HL-60/S4 treated with phorbol 12-myristate 13-acetate at 8.2 ng/mL for 4 days and 3 days (cell line): ENCODE measurements around the gene UBE2O.

Experiments used
- in situ Hi-C: fragments of 300-500 bp; cut with MboI; formaldehyde crosslinking; loops from 2 replicates; pipeline ENCODE4 v1.15.0; 2022; ENCODE audit warnings: low sequenced_read_pairs

UBE2O gene

GRCh38 chr17:76452660-76453430, at the start of gene UBE2O:
TSS of gene UBE2O (minus strand) at chr17:76453152. CDS start at chr17:76453141, 11 bp downstream.
- in situ Hi-C loops: no loop called here

DNA sequence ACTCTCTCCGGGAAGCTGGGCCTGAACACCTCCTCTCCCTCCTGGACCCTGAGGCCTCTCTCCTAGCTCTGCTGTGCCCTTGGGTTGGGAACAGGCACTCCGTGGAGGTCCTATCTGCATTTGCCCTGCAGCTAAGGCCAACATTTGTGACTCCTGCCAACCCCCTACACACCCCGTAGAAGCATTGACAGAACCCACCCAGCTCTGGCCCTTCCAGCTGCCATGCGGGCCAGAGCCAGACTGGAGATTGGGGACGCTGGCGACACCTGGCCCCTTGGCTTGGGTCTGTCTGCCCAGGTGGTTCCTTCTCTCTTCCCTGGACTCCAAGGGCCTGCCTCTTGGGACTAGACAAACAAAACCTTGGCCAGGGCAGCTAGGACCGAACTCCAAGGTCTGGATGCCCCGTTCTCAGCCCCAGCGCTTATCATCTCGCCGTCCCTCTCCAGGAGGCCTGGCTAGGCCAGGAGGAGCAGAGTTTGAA, 48.9 kb upstream of the UBE2O start:
- in situ Hi-C loops: no loop called here

- in situ Hi-C loops: no loop called here
Observed at GRCh38 chr17:76501018-76501826, 48.3 kb upstream of the UBE2O start, which contains the start of gene RHBDF2. TSS of gene RHBDF2 (minus strand) at chr17:76501423. CDS start at chr17:76481524, 19,899 bp downstream.

- in situ Hi-C loops: no loop called here
Observed at GRCh38 chr17:76500747-76501017, 47.7 kb upstream of the UBE2O start.

- in situ Hi-C loops: no loop called here
Observed at GRCh38 chr17:76500074-76500746, 47.3 kb upstream of the UBE2O start.

GRCh38 chr17:76499267-76499667, 46.3 kb upstream of the UBE2O start:
- in situ Hi-C loops: no loop called here

DNA sequence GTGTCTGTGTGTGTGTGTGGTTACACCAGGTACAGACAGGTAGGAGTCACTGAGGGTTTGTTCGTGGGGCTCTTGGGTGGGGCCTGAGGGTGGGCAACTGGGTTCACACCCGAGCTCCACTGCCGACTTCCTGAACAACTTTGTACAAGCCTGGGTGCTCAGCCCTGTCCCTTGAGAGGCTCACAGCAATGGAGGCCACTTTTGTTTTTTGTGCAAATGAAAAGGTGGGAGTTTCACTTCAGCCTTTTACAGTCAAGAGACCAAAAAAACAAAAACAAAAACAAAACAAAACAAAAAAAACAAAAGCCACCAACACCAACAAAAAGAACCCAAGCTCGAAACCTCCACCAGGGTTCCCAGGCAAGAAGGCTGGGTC, 45.9 kb upstream of the UBE2O start:
- in situ Hi-C loops: no loop called here

DNA sequence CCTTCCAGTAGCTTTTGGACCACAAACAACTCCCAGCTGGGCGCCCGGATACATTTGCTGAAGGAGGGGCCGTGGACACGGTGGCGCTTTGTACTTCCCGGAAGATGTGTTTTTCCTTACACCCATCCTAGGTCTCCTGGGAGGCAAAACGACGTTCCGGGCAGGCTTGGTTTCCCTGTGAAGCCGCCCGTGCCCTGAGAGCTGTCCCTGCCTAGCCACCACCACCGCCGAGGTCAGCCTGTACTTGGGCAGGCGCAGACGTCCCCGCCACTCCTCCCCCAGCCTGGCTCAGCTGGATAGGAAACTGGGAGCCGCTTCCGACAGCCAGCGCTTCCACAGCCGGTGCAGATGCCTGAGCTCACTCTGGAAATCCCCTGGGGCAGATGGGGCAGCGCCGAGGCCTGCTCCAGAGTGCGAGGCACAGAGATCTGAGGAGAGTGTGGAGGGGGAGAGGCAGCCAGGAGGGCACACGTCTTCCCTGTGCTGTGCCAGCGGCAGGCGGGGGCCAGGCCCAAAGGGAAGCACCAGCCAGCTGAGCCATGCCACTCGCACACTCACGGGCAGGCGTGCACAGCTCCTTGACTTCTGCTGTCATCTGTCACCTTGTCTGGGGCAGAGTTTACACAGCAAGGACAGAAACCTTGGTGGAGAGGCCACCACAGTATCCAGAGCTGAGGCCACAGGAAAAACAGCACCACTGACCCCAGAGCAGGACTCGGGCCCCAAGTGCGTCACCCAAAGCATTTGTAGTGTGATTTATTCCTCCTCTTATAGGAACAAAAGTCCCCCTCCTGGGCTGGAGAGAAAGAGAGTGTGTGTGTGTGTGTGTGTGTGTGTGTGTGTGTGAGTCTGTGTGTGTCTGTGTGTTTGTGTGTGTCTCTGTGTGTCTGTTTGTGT, 45.3 kb upstream of the UBE2O start:
- in situ Hi-C loops: no loop called here

DNA sequence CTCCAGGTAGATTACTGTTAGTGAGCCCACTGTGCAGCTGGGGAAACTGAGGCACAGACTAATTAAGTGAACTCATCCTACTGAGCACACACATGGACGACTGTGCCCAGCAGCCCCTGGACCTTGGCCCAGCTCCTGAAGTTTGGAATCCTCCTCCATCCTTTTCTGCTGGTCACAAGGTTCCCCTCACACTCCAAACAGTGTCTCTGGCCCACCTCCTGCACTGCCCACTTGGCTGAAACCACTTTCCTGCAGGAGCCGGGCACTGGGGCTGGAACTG, 44.7 kb upstream of the UBE2O start:
- in situ Hi-C loops: no loop called here

- in situ Hi-C loops: no loop called here
Observed at GRCh38 chr17:76496464-76496863, 43.5 kb upstream of the UBE2O start.

DNA sequence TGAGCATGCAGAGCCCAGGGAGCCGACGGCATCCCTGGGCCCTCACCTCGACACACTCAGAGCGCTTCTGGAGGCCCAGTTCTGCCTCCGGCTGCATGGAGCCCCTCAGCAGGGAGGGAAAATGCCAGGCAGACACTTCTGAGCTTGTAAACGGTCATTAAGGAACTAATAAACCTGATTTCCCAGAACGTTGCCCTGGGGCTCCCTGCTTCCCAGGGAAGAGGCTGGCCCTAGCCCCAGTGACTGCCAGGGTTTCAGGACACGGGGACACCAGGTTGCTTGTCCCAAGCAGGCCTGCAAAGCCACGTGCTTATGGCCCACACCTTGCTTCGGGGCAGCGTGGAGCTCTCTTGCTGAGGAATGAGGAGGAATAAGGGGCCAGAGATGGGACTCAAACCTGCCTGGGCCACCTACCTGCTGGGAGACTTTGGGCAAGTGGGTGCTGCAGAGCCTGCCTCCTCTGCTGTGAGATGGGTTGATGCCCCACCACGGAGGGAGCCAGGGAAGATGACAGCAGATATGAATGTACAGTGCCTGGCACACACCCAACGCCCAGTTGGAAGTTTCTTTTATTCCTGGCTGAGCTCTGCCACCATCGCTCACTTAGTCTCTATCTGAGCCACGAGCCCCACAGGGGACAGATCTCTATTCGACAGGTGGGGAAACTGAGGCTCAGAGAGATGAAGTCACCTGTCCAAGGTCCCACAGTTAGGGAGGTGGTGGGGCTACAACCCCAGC, 42.9 kb upstream of the UBE2O start:
- in situ Hi-C loops: no loop called here

GRCh38 chr17:76493505-76494167, 40.7 kb upstream of the UBE2O start:
- in situ Hi-C loops: no loop called here

DNA sequence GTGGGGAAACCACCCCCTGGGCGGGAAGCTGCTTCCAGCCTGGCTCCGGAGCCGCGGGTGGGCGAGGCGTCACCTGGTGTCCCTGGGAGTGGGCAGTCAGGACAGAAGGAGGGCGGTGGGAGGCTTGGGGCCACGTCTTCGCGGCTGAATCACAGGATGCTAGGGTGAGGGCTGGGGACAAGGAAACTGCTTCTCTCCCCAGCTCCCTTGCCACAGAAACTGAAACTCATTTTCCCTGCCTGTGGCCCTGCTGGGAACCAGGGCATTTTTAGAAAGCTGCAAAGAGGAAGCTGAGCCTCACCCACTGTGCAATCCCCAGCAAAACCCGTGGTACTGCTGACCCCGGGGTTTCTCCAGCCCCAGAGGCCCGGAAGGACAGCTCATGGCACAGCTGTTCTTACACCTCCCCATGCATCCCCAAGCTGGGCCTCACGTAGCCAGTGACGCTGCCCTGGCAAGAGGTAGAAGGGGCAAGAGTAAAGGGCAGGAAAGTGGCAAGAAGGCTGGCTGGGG, 40.1 kb upstream of the UBE2O start:
- in situ Hi-C loops: no loop called here

DNA sequence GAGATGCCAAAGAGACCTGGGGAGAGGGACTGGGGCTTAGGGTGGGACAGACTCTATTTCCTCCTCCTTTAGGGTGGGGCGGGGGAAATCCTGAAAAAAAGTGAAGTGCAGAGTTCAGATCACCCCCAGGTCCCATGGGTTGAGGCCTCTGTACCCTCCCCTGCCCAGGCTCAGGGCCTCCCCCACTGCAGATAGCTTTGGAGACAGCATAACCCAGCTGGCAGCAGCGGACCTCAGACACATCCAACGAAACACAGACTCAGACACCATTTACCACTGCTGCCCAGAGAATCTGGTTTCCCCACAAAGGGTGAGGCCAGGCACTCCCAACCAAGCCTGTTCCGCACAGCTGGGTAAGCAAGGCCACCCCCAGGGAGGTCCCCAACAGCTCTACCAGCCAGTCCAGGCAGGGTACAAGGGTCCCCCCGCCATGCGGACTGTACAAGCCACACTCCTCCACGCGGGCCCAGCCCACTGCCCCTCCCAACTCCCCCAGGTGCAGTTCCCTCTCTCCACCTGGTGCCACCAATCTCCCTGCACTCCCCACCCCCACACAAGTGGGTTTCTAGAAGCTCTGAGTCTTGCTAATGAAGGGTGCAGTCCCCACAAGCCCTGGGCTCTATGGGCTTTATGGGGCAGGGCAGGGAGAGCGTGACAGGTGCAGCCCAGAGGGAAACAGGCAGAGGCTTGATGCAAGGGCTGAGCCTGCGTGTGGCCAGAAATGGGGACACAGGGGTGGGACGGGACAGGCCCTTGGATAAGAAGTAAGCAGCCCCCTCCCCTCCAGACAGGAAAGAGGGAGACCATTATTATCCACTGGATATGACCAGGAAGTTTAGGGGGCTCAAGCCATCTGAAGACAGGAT, 39.4 kb upstream of the UBE2O start:
- in situ Hi-C loops: no loop called here

DNA sequence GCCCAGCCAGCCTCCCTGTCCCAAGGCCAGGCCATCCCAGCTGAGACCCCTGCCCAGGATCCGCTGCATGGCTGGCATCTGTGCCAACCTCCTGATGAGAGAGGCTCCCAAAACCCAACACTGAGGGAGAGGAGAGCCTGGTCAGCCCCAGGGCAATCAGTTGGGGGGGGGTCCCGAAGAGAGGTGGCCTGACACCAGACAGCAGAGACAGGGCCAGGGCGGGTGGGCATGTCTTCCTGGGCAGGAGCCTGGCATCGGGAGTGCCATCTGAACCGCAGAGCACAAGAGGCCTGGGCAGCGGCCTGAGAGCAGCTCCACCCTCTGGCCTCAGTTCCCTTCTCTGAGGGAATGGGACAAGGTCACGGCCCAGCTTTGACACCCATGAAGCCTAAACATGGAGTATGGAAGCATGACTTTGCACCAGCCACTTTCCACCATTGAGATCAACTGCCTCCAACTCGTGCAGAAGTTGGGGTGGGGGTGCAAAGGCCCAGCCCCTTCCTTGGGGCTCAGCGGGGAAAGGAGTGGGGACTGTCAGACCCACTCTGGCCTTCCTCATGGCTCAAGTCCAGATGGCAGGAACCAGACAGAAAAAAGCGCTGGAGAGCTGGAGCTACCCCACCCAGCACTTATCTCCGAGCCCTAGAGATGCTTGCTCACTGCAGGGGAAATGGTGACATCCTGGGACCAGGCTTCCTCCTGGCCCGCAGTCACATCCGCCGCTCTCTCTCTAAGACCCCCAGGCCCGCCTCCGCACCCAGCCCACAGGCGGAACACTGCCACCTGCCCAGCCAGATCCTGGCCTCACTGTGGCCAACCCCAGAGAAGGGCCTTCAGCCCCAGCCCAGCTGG, 38.5 kb upstream of the UBE2O start:
- in situ Hi-C loops: no loop called here

DNA sequence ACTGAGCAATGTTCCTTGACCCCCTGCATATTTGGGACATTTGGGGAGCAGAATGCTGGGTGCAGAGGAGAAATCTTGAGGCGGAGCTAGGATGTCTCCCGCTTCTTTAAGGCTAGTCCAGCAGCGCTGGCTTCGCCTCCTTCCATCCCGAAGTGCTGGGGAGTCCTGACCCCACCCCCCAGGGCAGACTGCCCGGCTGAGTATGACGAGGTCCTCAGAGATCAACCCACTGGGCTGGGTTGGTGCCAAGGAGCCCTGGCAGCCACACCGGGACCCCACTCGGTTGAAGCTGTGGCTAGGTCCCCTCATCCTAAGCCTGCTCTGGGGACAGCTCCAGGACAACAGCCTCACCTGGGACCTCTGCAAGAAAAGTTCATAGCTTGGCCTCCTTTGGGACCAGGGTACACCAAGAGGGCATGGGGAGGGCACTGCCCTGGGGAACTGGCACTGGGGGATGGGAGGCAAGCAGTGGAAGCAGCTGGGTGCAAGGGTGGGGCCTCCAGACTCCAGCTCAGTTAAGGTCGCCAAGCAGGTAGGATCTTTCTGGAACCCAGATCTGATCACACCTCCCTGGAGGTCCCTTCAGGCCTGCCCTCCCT, 37.3 kb upstream of the UBE2O start:
- in situ Hi-C loops: no loop called here

DNA sequence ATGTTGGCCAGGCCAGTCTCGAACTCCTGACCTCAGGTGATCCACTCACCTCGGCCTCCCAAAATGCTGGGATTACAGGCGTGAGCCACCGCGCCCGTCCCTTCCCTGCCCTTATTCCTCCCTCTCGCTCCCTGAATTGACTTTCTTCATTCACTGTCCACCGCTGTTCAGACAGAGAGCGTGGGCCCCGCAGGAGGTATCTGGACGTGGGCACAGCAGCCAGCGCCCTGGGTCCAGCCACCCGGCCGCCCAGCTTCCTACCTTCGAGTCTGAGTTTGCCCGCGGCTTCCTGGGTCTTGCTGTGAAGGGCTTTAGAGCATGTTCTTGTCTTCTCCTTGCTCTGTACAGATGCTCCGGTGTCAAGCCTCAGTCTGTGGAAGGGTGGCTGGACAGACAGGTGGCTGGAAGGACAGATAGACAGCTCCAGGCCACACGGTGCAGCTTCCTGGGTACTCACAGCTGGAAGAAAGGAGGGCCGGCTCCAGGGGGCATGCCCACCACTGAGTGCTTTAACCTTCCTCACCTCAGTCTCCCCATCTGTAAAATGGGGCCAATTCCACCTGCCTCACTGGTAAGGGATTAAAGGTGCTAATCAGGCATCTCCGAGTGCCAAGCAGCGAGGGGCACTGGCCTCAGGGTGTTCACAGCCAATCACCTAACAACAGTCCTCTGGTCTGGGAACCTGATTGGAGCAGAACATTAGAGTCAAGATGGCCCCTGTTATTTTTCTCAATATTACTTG, 34.7 kb upstream of the UBE2O start:
- in situ Hi-C loops: no loop called here
